PC-3 (cell line): ENCODE measurements around the gene DACT1.

Experiments used
- CTCF ChIP-seq: fragments of 300-600 bp; sonication (generic); conservative IDR thresholded peaks from 2 replicates; pipeline ENCODE4 v1.5.1; 2017; ENCODE audit warnings: antibody characterized with exemption, low read depth, mild to moderate bottlenecking, low read length
- EZH2 ChIP-seq: fragments of 300-600 bp; sonication (generic); IDR thresholded peaks from one replicate; pipeline ENCODE4 v1.6.1; 2017; ENCODE audit warnings: antibody characterized with exemption, mild to moderate bottlenecking, low read length; ENCODE audit not compliant: unreplicated experiment
- EZH2phosphoT487 ChIP-seq: fragments of 300-600 bp; sonication (generic); IDR thresholded peaks from 2 replicates; pipeline ENCODE4 v1.6.1; 2018; ENCODE audit warnings: mild to moderate bottlenecking, antibody characterized with exemption, low read length, borderline replicate concordance

GRCh38 chr14:58646479-58646878 is 8.7 kb downstream of the DACT1 start:
- no peak for TF ChIP-seq CTCF
- TF ChIP-seq EZH2: no peak
- no peak for TF ChIP-seq EZH2phosphoT487
